ENCODE data around the gene RBM18.

- TF ChIP-seq POLR2A (IDR thresholded peaks at IDR 0.05) = no peak
- no peak for TF ChIP-seq CTCF (IDR thresholded peaks at IDR 0.05)
Observed at GRCh38 chr9:122277285-122277897, 12.8 kb upstream of the RBM18 start.

Measured in esophagus squamous epithelium (tissue), 4 donors.